ENCODE data around the gene CTF1. TPM values are rescaled to one million over a fixed set of nuclear protein-coding genes. Genes with fewer than 3 reads are reported as not detected.
A peak's percentile ranks its signal among the peaks of the same experiment; 100 is the strongest.
"Not testable (repeated sequence)": the region's sequence is repeated elsewhere in the genome, so short reads cannot be mapped to it uniquely, and the experiment has no call there.

The CTF1 gene
- polyA plus RNA-seq, 3 donors, result 6.5 to 8.3 (median 7.8) TPM

GRCh38 chr16:30924913-30925631 lies 28.7 kb downstream of the CTF1 start:
- DNase-seq (ENCODE audit: extremely low read depth in 1 of 11, low read depth in 9 of 11, low spot score in 4 of 11), result no peak

- no peak for DNase-seq (ENCODE audit: extremely low read depth in 1 of 11, low read depth in 9 of 11, low spot score in 4 of 11)
Measured at GRCh38 chr16:30925632-30925987, 29.2 kb downstream of the CTF1 start.

- DNase-seq (ENCODE audit: extremely low read depth in 1 of 11, low read depth in 9 of 11, low spot score in 4 of 11), result no peak
Measured at GRCh38 chr16:30925995-30926811, 29.8 kb downstream of the CTF1 start.

GRCh38 chr16:30926937-30927788 lies 30.7 kb downstream of the CTF1 start:
- no peak for DNase-seq (ENCODE audit: extremely low read depth in 1 of 11, low read depth in 9 of 11, low spot score in 4 of 11)

- peak in 7 of 11 donors; percentile 45 to 85 (median 76) for DNase-seq (ENCODE audit: extremely low read depth in 1 of 11, low read depth in 9 of 11, low spot score in 4 of 11)
Measured at GRCh38 chr16:30927789-30928378, 31.5 kb downstream of the CTF1 start.

- DNase-seq (ENCODE audit: extremely low read depth in 1 of 11, low read depth in 9 of 11, low spot score in 4 of 11), result no peak
Measured at GRCh38 chr16:30928390-30928789, 32.0 kb downstream of the CTF1 start.

- no peak for DNase-seq (ENCODE audit: extremely low read depth in 1 of 11, low read depth in 9 of 11, low spot score in 4 of 11)
Measured at GRCh38 chr16:30929167-30929566, 32.8 kb downstream of the CTF1 start.

- no peak for DNase-seq (ENCODE audit: extremely low read depth in 1 of 11, low read depth in 9 of 11, low spot score in 4 of 11)
Measured at GRCh38 chr16:30930160-30930571, 33.8 kb downstream of the CTF1 start.

GRCh38 chr16:30931068-30931650 lies 34.7 kb downstream of the CTF1 start:
- DNase-seq (ENCODE audit: extremely low read depth in 1 of 11, low read depth in 9 of 11, low spot score in 4 of 11), result no peak

GRCh38 chr16:30934827-30935557 lies 38.6 kb downstream of the CTF1 start:
- DNase-seq (ENCODE audit: extremely low read depth in 1 of 11, low read depth in 9 of 11, low spot score in 4 of 11), result no peak

GRCh38 chr16:30937692-30938091 lies 41.3 kb downstream of the CTF1 start:
- DNase-seq (ENCODE audit: extremely low read depth in 1 of 11, low read depth in 9 of 11, low spot score in 4 of 11), result no peak

GRCh38 chr16:30939571-30939970 lies 43.2 kb downstream of the CTF1 start:
- DNase-seq (ENCODE audit: extremely low read depth in 1 of 11, low read depth in 9 of 11, low spot score in 4 of 11), result not testable (repeated sequence)

- peak in 1 of 11 donors; percentile 48 for DNase-seq (ENCODE audit: extremely low read depth in 1 of 11, low read depth in 9 of 11, low spot score in 4 of 11)
Measured at GRCh38 chr16:30941600-30942425, 45.4 kb downstream of the CTF1 start.

GRCh38 chr16:30942426-30942806 lies 46.0 kb downstream of the CTF1 start:
- no peak for DNase-seq (ENCODE audit: extremely low read depth in 1 of 11, low read depth in 9 of 11, low spot score in 4 of 11)

GRCh38 chr16:30944352-30944751 lies 47.9 kb downstream of the CTF1 start:
- no peak for DNase-seq (ENCODE audit: extremely low read depth in 1 of 11, low read depth in 9 of 11, low spot score in 4 of 11)

GRCh38 chr16:30946671-30947540 lies 50.5 kb downstream of the CTF1 start:
- no peak for DNase-seq (ENCODE audit: extremely low read depth in 1 of 11, low read depth in 9 of 11, low spot score in 4 of 11)

GRCh38 chr16:30947541-30947858 lies 51.1 kb downstream of the CTF1 start:
- DNase-seq (ENCODE audit: extremely low read depth in 1 of 11, low read depth in 9 of 11, low spot score in 4 of 11), result no peak
